Esophagus (tissue), 2 donors: ENCODE measurements around the gene APLP1. TPM values are rescaled to one million over a fixed set of nuclear protein-coding genes. Genes with fewer than 3 reads are reported as not detected.

Source experiments
- H3K27ac ChIP-seq, 2 donors: one replicate each; pipeline ENCODE4 v1.5.1; 2013; ENCODE audit warnings: low read depth in 2 of 2, mild to moderate bottlenecking in 2 of 2, inconsistent platforms in 1 of 2, low read length in 1 of 2, moderate library complexity in 1 of 2
- H3K27me3 ChIP-seq, 2 donors: one replicate each; pipeline ENCODE4 v1.6.1; 2013; ENCODE audit warnings: low read length in 2 of 2, control low read depth in 1 of 2, mild to moderate bottlenecking in 1 of 2; ENCODE audit not compliant: insufficient read depth in 2 of 2, control insufficient read depth in 1 of 2
- H3K36me3 ChIP-seq, 2 donors: one replicate each; pipeline ENCODE4 v1.6.1; 2013; ENCODE audit warnings: low read length in 1 of 2; ENCODE audit not compliant: control insufficient read depth in 2 of 2, insufficient read depth in 2 of 2
- H3K4me1 ChIP-seq, 2 donors: one replicate each; pipeline ENCODE4 v1.6.1; 2013; ENCODE audit warnings: low read length in 1 of 2; ENCODE audit not compliant: control insufficient read depth in 2 of 2, insufficient read depth in 2 of 2
- H3K4me3 ChIP-seq, 2 donors: one replicate each; pipeline ENCODE4 v1.5.1; 2013; ENCODE audit warnings: low read length in 2 of 2, mild to moderate bottlenecking in 2 of 2, low read depth in 1 of 2, moderate library complexity in 1 of 2
- H3K9me3 ChIP-seq, 2 donors: one replicate each; pipeline ENCODE4 v1.6.1; 2013; ENCODE audit warnings: mild to moderate bottlenecking in 2 of 2, low read depth in 1 of 2, low read length in 1 of 2, moderate library complexity in 1 of 2; ENCODE audit not compliant: control insufficient read depth in 2 of 2, insufficient read depth in 1 of 2
- WGBS, 2 donors: extraction: QIAGEN DNeasy Blood & Tissue Kit; methylation state at CpG; one replicate each; pipeline ENCODE4 v1.1.7; 2013; 5-methylcytosine and 5-hydroxymethylcytosine counted together
- polyA plus RNA-seq, 2 donors: library from polyadenylated mRNA; stranded (reverse); fragments of 200-250 nt; gene quantifications; one replicate each; pipeline ENCODE4 v1.2.3, GENCODE V29; 2013
- donor health status: healthy with polysubstance abuse.
- donor health status: Bipolar disorder and iron deficiency.

APLP1 gene
- polyA plus RNA-seq, 2 donors, result 0.69 to 1.4 TPM

GRCh38 chr19:35842666-35843272, 25.6 kb upstream of the APLP1 start:
- Histone ChIP-seq H3K27me3 (peaks cover 0 to 5% of the 10 kb centered on the region in 2 donors), H3K4me3 (no peak overlapping the region), H3K36me3 (no peaks in the 10 kb centered on the region), H3K4me1 (peaks cover 0 to 10% of the 10 kb centered on the region in 2 donors), H3K27ac (no peak overlapping the region), H3K9me3 (peaks cover 2 to 12% of the 10 kb centered on the region in 2 donors)
- WGBS, 2 donors, result 86 to 88% methylated on average over 4 of the region's 4 CpGs

- Histone ChIP-seq H3K9me3 (peaks cover 2 to 13% of the 10 kb centered on the region in 2 donors), H3K36me3 (no peaks in the 10 kb centered on the region), H3K4me1 (peaks cover 0 to 10% of the 10 kb centered on the region in 2 donors), H3K27me3 (peaks cover 0 to 5% of the 10 kb centered on the region in 2 donors), H3K27ac (no peak overlapping the region), H3K4me3 (no peak overlapping the region)
- WGBS, 2 donors, result 11 to 14% methylated on average over 42 of the region's 42 CpGs
These were observed 24.5 kb upstream of the APLP1 start for GRCh38 chr19:35843676-35844481.

GRCh38 chr19:35844482-35845214, 23.7 kb upstream of the APLP1 start:
- Histone ChIP-seq H3K4me1 (peaks cover 0 to 8% of the 10 kb centered on the region in 2 donors), H3K4me3 (peak overlapping the region in 1 of 2 donors; percentile 25), H3K36me3 (no peaks in the 10 kb centered on the region), H3K9me3 (peaks cover 0 to 10% of the 10 kb centered on the region in 2 donors), H3K27me3 (peaks cover 0 to 5% of the 10 kb centered on the region in 2 donors), H3K27ac (no peak overlapping the region)
- 55 to 63% methylated on average over 16 of the region's 16 CpGs for WGBS, 2 donors

GRCh38 chr19:35845215-35846037, 22.9 kb upstream of the APLP1 start:
- no peak overlapping the region for H3K27ac ChIP-seq
- H3K4me1 ChIP-seq, result peaks cover 0 to 8% of the 10 kb centered on the region in 2 donors
- H3K36me3 ChIP-seq, result no peaks in the 10 kb centered on the region
- peaks cover 0 to 7% of the 10 kb centered on the region in 2 donors for H3K27me3 ChIP-seq
- H3K4me3 ChIP-seq, result peak overlapping the region in 1 of 2 donors; percentile 25
- 4 to 5% methylated on average over 56 to 63 of the region's 63 CpGs for WGBS, 2 donors
- H3K9me3 ChIP-seq, result peaks cover 0 to 10% of the 10 kb centered on the region in 2 donors

GRCh38 chr19:35846038-35846668, 22.2 kb upstream of the APLP1 start:
- WGBS, 2 donors, result 1 to 2% methylated on average over 24 to 26 of the region's 26 CpGs
- Histone ChIP-seq H3K36me3 (no peaks in the 10 kb centered on the region), H3K4me3 (no peak overlapping the region), H3K9me3 (peaks cover 0 to 10% of the 10 kb centered on the region in 2 donors), H3K27me3 (peaks cover 0 to 8% of the 10 kb centered on the region in 2 donors), H3K4me1 (peaks cover 0 to 8% of the 10 kb centered on the region in 2 donors), H3K27ac (no peak overlapping the region)

- no peak overlapping the region for H3K4me3 ChIP-seq
- peaks cover 0 to 8% of the 10 kb centered on the region in 2 donors for H3K4me1 ChIP-seq
- no peak overlapping the region for H3K27ac ChIP-seq
- 80 to 81% methylated on average over 8 of the region's 8 CpGs for WGBS, 2 donors
- peaks cover 0 to 8% of the 10 kb centered on the region in 2 donors for H3K27me3 ChIP-seq
- H3K9me3 ChIP-seq, result peaks cover 0 to 10% of the 10 kb centered on the region in 2 donors
- no peaks in the 10 kb centered on the region for H3K36me3 ChIP-seq
These were observed 20.5 kb upstream of the APLP1 start for GRCh38 chr19:35847911-35848310.

GRCh38 chr19:35848486-35848885, 19.9 kb upstream of the APLP1 start:
- H3K36me3 ChIP-seq, result no peaks in the 10 kb centered on the region
- H3K27ac ChIP-seq, result no peak overlapping the region
- peaks cover 0 to 10% of the 10 kb centered on the region in 2 donors for H3K9me3 ChIP-seq
- no peak overlapping the region for H3K4me3 ChIP-seq
- H3K4me1 ChIP-seq, result peaks cover 0 to 8% of the 10 kb centered on the region in 2 donors
- peaks cover 0 to 6% of the 10 kb centered on the region in 2 donors for H3K27me3 ChIP-seq
- WGBS, 2 donors, result 77 to 81% methylated on average over 8 of the region's 8 CpGs

GRCh38 chr19:35848919-35849505, 19.4 kb upstream of the APLP1 start:
- Histone ChIP-seq H3K4me3 (no peak overlapping the region), H3K9me3 (peaks cover 0 to 5% of the 10 kb centered on the region in 2 donors)
- WGBS, 2 donors, result 89 to 91% methylated on average over 17 to 18 of the region's 18 CpGs

More at GRCh38 chr19:35848919-35849505, 19.4 kb upstream of the APLP1 start:
- H3K27me3 ChIP-seq, result peaks cover 0 to 6% of the 10 kb centered on the region in 2 donors
- H3K36me3 ChIP-seq, result no peaks in the 10 kb centered on the region
- H3K4me1 ChIP-seq, result peaks cover 0 to 6% of the 10 kb centered on the region in 2 donors
- no peak overlapping the region for H3K27ac ChIP-seq
